ENCODE data around the gene CLDN6.

- no peak for TF ChIP-seq CTCF (IDR thresholded peaks at IDR 0.05; ENCODE audit: low read length)
- no peak for TF ChIP-seq EZH2 (IDR thresholded peaks at IDR 0.05; ENCODE audit: borderline replicate concordance, low read length)
Measured at GRCh38 chr16:2975161-2975795, 42.7 kb downstream of the CLDN6 start.

Measured in OCI-LY1 (cell line).